Measurements from ENCODE around the gene SHLD1.
"Not testable (repeated sequence)": the region's sequence is repeated elsewhere in the genome, so short reads cannot be mapped to it uniquely, and the experiment has no call there.

DNA sequence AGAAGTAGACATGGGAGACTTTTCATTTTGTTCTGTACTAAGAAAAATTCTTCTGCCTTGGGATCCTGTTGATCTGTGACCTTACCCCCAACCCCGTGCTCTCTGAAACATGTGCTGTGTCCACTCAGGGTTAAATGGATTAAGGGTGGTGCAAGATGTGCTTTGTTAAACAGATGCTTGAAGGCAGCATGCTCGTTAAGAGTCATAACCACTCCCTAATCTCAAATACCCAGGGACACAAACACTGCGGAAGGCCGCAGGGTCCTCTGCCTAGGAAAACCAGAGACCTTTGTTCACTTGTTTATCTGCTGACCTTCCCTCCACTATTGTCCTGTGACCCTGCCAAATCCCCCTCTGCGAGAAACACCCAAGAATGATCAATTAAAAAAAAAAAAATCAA lies 47.9 kb upstream of the SHLD1 start:
- not testable (repeated sequence) for TF ChIP-seq YY1 (IDR thresholded peaks at IDR 0.05; ENCODE audit: insufficient read depth, insufficient read length); SUZ12 (IDR thresholded peaks at IDR 0.05; ENCODE audit: extremely low read depth, insufficient read depth, insufficient read length)
